ENCODE data around the gene PITX3. TPM values are rescaled to one million over a fixed set of nuclear protein-coding genes. Genes with fewer than 3 reads are reported as not detected.

Gene PITX3
- total and polyA plus RNA-seq, 4 donors: not detected

GRCh38 chr10:102229810-102230263 is 11.5 kb downstream of the PITX3 start:
- Histone ChIP-seq H3K4me1 (ENCODE audit: control insufficient read depth in 4 of 4, insufficient read depth in 4 of 4, low read length in 3 of 4) (peaks cover 14 to 31% (median 24%) of the 10 kb centered on the region in 4 donors), H3K36me3 (ENCODE audit: control insufficient read depth in 4 of 4, insufficient read depth in 3 of 4, low read depth in 1 of 4, low read length in 3 of 4) (no peaks in the 10 kb centered on the region), H3K9me3 (ENCODE audit: control insufficient read depth in 4 of 4, low read length in 3 of 4) (no peaks in the 10 kb centered on the region), H3K9ac (ENCODE audit: low read depth in 1 of 2, low read length in 2 of 2) (peak overlapping the region in 1 of 2 donors; percentile 4), H3K27ac (ENCODE audit: low read depth in 1 of 2, low read length in 2 of 2) (no peak overlapping the region), H3K27me3 (ENCODE audit: control insufficient read depth in 4 of 4, insufficient read depth in 4 of 4, low read length in 3 of 4) (peaks cover 0 to 16% (median 0%) of the 10 kb centered on the region in 4 donors), H3K4me3 (ENCODE audit: low read depth in 1 of 3, low read length in 3 of 3) (peak overlapping the region in 2 of 3 donors; percentile 31 to 43)
- 1% methylated on average over 24 of the region's 24 CpGs for WGBS
- TF ChIP-seq, protein P1, sequence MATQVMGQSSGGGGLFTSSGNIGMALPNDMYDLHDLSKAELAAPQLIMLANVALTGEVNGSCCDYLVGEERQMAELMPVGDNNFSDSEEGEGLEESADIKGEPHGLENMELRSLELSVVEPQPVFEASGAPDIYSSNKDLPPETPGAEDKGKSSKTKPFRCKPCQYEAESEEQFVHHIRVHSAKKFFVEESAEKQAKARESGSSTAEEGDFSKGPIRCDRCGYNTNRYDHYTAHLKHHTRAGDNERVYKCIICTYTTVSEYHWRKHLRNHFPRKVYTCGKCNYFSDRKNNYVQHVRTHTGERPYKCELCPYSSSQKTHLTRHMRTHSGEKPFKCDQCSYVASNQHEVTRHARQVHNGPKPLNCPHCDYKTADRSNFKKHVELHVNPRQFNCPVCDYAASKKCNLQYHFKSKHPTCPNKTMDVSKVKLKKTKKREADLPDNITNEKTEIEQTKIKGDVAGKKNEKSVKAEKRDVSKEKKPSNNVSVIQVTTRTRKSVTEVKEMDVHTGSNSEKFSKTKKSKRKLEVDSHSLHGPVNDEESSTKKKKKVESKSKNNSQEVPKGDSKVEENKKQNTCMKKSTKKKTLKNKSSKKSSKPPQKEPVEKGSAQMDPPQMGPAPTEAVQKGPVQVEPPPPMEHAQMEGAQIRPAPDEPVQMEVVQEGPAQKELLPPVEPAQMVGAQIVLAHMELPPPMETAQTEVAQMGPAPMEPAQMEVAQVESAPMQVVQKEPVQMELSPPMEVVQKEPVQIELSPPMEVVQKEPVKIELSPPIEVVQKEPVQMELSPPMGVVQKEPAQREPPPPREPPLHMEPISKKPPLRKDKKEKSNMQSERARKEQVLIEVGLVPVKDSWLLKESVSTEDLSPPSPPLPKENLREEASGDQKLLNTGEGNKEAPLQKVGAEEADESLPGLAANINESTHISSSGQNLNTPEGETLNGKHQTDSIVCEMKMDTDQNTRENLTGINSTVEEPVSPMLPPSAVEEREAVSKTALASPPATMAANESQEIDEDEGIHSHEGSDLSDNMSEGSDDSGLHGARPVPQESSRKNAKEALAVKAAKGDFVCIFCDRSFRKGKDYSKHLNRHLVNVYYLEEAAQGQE (IDR thresholded peaks at IDR 0.05): no peak
- peak; percentile 92 for TF ChIP-seq CTCF (IDR thresholded peaks at IDR 0.05; ENCODE audit: low read depth, low read length, missing input control)
- TF ChIP-seq RAD21 (IDR thresholded peaks at IDR 0.05): peak; percentile 98 to 99
- DNase-seq (ENCODE audit: low spot score): peak; percentile 89

GRCh38 chr10:102227050-102227449 is 14.3 kb downstream of the PITX3 start:
- Histone ChIP-seq H3K27me3 (ENCODE audit: control insufficient read depth in 4 of 4, insufficient read depth in 4 of 4, low read length in 3 of 4) (peaks cover 0 to 12% (median 0%) of the 10 kb centered on the region in 4 donors), H3K9ac (ENCODE audit: low read depth in 1 of 2, low read length in 2 of 2) (no peak overlapping the region), H3K4me1 (ENCODE audit: control insufficient read depth in 4 of 4, insufficient read depth in 4 of 4, low read length in 3 of 4) (peaks cover 14 to 31% (median 24%) of the 10 kb centered on the region in 4 donors), H3K27ac (ENCODE audit: low read depth in 1 of 2, low read length in 2 of 2) (no peak overlapping the region), H3K36me3 (ENCODE audit: control insufficient read depth in 4 of 4, insufficient read depth in 3 of 4, low read depth in 1 of 4, low read length in 3 of 4) (no peaks in the 10 kb centered on the region), H3K9me3 (ENCODE audit: control insufficient read depth in 4 of 4, low read length in 3 of 4) (no peaks in the 10 kb centered on the region), H3K4me3 (ENCODE audit: low read depth in 1 of 3, low read length in 3 of 3) (no peak overlapping the region)
- no peak for DNase-seq (ENCODE audit: low spot score)
- no peak for TF ChIP-seq EGR1 (IDR thresholded peaks at IDR 0.05; ENCODE audit: low read depth in 2 of 2)
- TF ChIP-seq, protein P2, sequence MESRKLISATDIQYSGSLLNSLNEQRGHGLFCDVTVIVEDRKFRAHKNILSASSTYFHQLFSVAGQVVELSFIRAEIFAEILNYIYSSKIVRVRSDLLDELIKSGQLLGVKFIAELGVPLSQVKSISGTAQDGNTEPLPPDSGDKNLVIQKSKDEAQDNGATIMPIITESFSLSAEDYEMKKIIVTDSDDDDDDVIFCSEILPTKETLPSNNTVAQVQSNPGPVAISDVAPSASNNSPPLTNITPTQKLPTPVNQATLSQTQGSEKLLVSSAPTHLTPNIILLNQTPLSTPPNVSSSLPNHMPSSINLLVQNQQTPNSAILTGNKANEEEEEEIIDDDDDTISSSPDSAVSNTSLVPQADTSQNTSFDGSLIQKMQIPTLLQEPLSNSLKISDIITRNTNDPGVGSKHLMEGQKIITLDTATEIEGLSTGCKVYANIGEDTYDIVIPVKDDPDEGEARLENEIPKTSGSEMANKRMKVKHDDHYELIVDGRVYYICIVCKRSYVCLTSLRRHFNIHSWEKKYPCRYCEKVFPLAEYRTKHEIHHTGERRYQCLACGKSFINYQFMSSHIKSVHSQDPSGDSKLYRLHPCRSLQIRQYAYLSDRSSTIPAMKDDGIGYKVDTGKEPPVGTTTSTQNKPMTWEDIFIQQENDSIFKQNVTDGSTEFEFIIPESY (IDR thresholded peaks at IDR 0.05): no peak
- TF ChIP-seq, protein P1 (IDR thresholded peaks at IDR 0.05): no peak
- no peak for TF ChIP-seq TAF1 (conservative IDR thresholded peaks at IDR 0.05)
- no peak for TF ChIP-seq HNF4G (IDR thresholded peaks at IDR 0.05)
- TF ChIP-seq RXRA (IDR thresholded peaks at IDR 0.05): no peak
- TF ChIP-seq RAD21 (IDR thresholded peaks at IDR 0.05): no peak
- TF ChIP-seq FOXA2 (IDR thresholded peaks at IDR 0.05): no peak
- no peak for TF ChIP-seq FOXA1 (IDR thresholded peaks at IDR 0.05)
- TF ChIP-seq JUND (IDR thresholded peaks at IDR 0.05): no peak
- no peak for TF ChIP-seq YY1 (IDR thresholded peaks at IDR 0.05)
- TF ChIP-seq CTCF (IDR thresholded peaks at IDR 0.05; ENCODE audit: low read depth, low read length, missing input control): no peak
- no peak for TF ChIP-seq NR2F2 (IDR thresholded peaks at IDR 0.05)
- TF ChIP-seq HNF4A (conservative IDR thresholded peaks at IDR 0.05): no peak
- TF ChIP-seq ATF3 (IDR thresholded peaks at IDR 0.05): no peak
- no peak for TF ChIP-seq GABPA (IDR thresholded peaks at IDR 0.05 in 1 of 2, conservative IDR thresholded peaks at IDR 0.05 in 1 of 2)
- TF ChIP-seq SP1 (IDR thresholded peaks at IDR 0.05): no peak
- TF ChIP-seq, protein P3, sequence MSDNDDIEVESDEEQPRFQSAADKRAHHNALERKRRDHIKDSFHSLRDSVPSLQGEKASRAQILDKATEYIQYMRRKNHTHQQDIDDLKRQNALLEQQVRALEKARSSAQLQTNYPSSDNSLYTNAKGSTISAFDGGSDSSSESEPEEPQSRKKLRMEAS (IDR thresholded peaks at IDR 0.05): no peak
- 63% methylated on average over 8 of the region's 8 CpGs for WGBS

All from liver (tissue), 9 donors.